VCaP (cell line): ENCODE results near the gene CRLF3.
"Not testable (repeated sequence)": the region's sequence is repeated elsewhere in the genome, so short reads cannot be mapped to it uniquely, and the experiment has no call there.

ENCODE experiments used
- H3K27ac ChIP-seq: fragments of 450-650 bp; 2 replicates; pipeline ENCODE4 v1.5.1; 2017

The CRLF3 gene

GRCh38 chr17:30735644-30736043, 88.8 kb downstream of the CRLF3 start:
- not testable (repeated sequence) for H3K27ac ChIP-seq

- H3K27ac ChIP-seq: not testable (repeated sequence)
These were observed 89.3 kb downstream of the CRLF3 start for GRCh38 chr17:30735206-30735605.

- not testable (repeated sequence) for H3K27ac ChIP-seq
These were observed 90.3 kb downstream of the CRLF3 start for GRCh38 chr17:30734153-30734552.
